ENCODE data around the gene OSM.
"Not testable (repeated sequence)": the region's sequence is repeated elsewhere in the genome, so short reads cannot be mapped to it uniquely, and the experiment has no call there.

The OSM gene

GRCh38 chr22:30240541-30241417 lies 25.9 kb downstream of the OSM start:
- DNase-seq: no peak

DNA sequence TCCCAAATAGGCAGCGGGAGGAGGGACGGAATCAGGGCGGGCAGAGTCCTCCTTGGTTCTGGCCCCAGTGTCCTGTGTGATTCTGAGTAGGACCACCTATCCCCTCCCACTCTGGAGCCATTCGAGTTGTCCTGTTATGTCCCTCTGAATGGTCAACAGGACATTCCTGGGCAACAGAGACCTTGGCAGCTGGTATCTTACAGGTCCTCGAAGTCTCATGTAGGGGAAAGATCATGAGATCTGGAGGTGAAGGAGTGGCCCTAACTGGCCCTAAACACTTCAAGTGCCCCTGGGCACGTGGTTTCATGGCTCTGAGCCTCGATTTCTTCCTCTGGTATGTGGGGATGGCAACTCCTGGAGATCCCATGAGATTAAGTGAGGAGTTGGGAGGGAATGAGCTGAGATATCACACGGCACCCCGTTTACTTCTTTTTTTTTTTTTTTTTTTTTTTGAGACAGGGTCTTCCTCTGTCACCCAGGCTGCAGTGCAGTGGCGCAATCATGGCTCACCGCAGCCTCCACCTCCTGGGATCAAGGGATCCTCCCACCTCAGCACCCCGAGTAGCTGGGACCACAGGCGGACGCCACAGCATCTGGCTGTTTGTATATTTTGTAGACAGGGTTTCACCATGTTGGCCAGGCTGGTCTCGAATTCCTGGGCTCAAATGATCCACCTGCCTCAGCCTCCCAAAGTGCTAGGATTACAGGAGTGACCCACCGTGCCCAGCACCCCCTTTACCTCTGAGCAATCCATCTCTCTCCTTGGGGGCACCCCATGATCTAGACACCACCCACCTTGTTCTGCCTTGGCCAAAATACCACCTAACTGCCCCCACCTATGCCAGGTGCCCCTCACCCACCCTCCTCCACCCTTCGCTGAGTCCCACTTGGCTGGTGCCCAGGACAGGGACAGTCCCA lies 26.9 kb downstream of the OSM start:
- no peak for DNase-seq

GRCh38 chr22:30238661-30239487 lies 27.8 kb downstream of the OSM start:
- DNase-seq: no peak

DNA sequence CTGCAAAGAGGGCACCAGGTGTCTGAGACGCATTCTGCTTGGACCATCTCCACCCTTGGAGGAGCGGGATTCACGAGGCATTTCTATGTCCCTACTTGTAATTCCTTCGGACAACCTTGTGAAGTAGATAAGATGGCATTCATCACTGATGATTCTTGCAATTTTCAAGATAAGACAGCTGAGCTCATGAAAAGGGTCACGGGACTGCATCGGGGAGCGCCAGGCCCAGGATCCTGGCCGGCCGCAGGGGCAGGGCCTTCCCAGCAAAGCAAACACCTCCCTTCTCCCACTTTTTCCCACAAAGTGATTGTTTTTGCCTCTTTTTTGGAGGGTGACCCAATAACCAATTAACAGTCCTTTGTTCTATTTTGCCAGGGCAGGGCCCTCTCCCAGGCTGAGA lies 28.5 kb downstream of the OSM start:
- no peak for DNase-seq

GRCh38 chr22:30236875-30237274 lies 29.8 kb downstream of the OSM start:
- DNase-seq: no peak

GRCh38 chr22:30235687-30236170 lies 30.9 kb downstream of the OSM start:
- DNase-seq: no peak

DNA sequence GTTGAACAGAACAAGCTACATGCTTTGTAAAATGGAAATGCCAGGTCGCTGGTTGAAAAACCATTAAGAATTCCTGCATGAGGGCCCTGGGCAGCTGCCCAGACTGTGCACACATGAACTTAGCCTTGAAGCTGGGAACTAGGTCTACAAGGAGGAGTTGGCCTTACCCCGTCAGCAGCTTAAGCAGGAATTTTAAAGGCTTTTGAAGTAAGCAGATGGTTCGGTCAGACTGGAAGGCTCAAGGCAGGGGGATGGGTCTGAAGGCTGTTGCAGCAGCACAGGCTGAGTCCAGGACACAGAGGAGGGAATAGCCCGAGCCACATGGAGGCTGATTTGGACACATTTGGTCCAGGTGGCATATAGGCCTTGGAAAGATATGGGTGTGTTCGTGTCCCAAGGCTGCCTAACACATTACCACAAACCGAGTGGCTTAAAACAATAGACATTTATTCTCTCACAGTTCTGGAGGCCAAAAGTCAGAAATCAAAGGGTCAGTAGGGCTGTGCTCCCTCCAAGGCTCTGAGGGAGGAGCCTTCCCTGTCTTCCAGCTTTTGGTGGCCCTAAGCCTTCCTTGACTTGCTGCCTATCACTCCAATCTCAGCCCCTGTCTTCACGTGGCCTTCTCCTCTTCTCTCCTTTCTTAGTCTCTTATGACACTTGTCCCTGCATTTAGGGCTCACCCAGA lies 31.7 kb downstream of the OSM start:
- no peak for DNase-seq

- DNase-seq: not testable (repeated sequence)
These were observed 32.3 kb downstream of the OSM start for GRCh38 chr22:30234325-30234724.

DNA sequence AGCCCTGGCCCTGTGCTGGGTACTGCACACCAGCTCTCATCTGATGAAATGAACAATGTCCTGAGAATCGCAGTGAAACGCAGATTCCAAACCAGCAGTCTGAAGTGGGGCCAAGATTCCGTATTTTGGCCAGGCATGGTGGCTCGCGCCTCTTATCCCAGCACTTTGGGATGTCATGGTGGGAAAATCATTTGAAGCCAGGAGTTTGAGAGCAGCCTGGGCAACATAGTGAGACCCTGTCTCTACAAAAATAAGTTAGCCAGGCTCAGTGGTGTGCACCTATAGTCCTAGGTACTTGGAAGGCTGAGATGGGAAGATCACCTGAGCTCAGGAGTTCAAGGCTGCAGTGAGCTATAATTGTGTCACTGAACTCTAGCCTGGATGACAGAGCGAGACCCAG lies 33.1 kb downstream of the OSM start:
- DNase-seq: no peak

- no peak for DNase-seq
These were observed 33.9 kb downstream of the OSM start for GRCh38 chr22:30232716-30233218.

GRCh38 chr22:30230787-30231461 lies 35.7 kb downstream of the OSM start:
- no peak for DNase-seq

GRCh38 chr22:30230330-30230729 lies 36.3 kb downstream of the OSM start:
- DNase-seq: no peak

- DNase-seq: no peak
These were observed 37.9 kb downstream of the OSM start for GRCh38 chr22:30228509-30229359.

DNA sequence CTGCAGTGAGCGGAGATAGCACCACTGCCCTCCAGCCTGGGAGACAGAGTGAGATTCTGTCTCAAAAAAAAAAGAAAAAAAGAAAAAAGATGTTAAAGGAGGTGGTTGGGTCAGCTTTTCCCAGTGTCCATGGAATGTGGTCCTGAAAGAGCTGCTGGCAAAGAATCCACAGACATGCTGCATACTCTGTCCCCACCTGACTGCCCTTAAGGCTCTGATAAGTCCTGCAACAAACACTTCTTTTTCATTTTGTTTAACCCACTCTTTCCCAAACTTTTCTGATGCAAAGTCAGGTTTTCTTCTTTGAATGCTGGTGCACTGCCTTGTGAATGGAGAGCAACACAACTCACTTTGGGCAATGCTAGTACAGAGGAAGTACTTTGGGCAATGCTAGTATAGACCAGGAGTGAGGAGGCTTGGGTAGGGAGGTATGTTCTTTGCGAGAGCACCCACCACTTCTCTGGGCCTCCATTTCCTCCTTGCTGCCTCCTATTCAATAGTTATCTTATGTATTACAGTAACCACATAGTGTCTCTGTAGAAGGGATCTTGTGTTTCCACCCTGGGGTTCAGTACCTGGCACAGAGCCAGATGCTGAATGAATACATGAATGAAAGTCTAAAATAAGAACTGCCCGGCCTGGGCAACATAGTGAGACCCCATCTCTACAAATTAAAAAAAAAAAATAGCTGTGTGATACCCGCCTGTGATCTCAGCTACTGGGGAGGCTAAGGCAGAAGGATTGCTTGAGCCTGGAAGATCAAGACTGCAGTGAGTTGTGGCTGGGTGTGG lies 39.0 kb downstream of the OSM start:
- no peak for DNase-seq

GRCh38 chr22:30226192-30226832 lies 40.3 kb downstream of the OSM start:
- DNase-seq: no peak

GRCh38 chr22:30225220-30225927 lies 41.3 kb downstream of the OSM start:
- DNase-seq: no peak

DNA sequence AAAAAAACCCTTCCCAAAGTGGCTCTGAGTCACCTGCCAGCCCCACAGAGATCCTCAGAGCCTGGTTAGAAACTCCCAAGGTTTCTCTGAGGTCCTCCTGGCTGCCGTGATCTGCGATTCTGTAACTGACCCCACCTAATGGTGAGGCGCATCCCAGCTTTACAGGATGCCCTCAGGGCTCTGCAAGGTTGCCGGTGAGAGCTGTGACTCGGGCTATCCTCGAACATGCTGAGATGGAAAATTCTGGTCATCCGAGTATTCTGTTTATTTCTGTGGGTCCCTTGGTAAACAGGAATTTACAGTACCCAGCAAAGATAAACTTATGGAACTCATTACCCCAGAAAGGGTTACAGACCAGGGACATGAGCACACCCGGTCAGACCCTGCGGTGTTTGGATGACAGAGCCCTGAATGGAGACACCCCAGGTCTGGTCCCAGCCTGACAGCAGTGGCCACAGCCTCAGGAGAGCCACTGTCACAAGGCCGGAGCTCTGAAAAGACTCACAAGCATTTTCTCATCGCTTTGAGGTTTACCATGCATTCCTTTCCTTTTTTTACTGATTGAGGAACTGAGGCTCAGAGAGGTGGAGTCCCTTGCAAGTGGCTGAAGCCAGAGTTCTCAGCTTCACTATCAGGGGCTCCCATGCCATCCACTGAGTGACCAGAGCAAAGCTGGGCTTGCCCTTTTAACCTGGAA lies 42.3 kb downstream of the OSM start:
- no peak for DNase-seq

DNA sequence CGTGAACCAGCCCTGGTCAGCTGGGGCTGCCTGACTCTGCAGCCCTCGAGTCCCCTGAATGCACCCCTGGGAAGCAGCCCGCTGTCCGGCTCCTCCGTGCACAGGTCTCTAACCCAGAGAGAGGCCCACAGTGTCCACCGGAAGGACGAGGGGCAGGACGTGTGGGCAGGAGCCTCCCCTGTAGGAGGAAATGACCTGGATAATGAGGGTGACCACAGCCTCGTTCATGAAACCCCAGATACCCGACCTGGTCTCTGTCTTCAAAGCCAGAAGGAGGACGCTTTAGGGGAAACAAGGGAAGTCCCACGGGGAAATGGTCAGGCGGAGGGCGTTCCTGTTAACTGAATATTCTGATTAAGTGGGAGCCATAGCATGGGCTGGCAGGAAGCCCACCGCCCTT lies 43.3 kb downstream of the OSM start:
- DNase-seq: no peak
